IMR-90 (cell line): ENCODE measurements around the gene PTGES3. TPM values are rescaled to one million over a fixed set of nuclear protein-coding genes. Genes with fewer than 3 reads are reported as not detected.

Source experiments
- ATAC-seq: fragments of 200-7000 bp; cut with Tn5 transposase; 2 replicates; pipeline ENCODE4 v1.9.1; 2020; ENCODE audit warnings: low read depth, mild to moderate bottlenecking, moderate library complexity
- Bru-seq: library from RNA; stranded (reverse); fragments of 400-500 nt; gene quantifications from one replicate; lab custom pipeline; 2021; lab: Mats Ljungman, UMichigan
- BruChase-seq, 2 experiments: library from RNA; stranded (reverse); fragments of 400-500 nt; gene quantifications; one replicate each; lab custom pipeline; 2021; lab: Mats Ljungman, UMichigan
- BruUV-seq: library from RNA; stranded (reverse); fragments of 400-500 nt; replicated peaks from 2 replicates; lab custom pipeline; 2021; lab: Mats Ljungman, UMichigan
- CTCF ChIA-PET: fragments of 300-600 bp; formaldehyde crosslinking; extraction: SDS; loops from one replicate; lab custom pipeline; 2021; ENCODE audit warnings: antibody characterized with exemption; lab: Yijun Ruan, JAX
- POLR2A ChIA-PET: fragments of 300-600 bp; sonication (Branson Sonifier 250); formaldehyde crosslinking; loops from one replicate; lab custom pipeline; 2022; ENCODE audit warnings: antibody characterized with exemption; ENCODE audit not compliant: unreplicated experiment; lab: Charles Lee
- DNase-seq: peaks from one replicate; pipeline ENCODE4 v3.0.0; 2013
- H2AFZ ChIP-seq: replicated peaks from 2 replicates; pipeline ENCODE3; 2013; ENCODE audit warnings: low read length, mild to moderate bottlenecking; ENCODE audit not compliant: poor library complexity
- H2AK5ac ChIP-seq: 2 replicates; pipeline ENCODE4 v1.6.1; 2013; ENCODE audit warnings: low read depth, low read length, inconsistent platforms
- H2AK9ac ChIP-seq: replicated peaks from 2 replicates; pipeline ENCODE3; 2013; ENCODE audit warnings: mild to moderate bottlenecking, low read depth, low read length, moderate library complexity; ENCODE audit not compliant: poor library complexity
- H2BK120ac ChIP-seq: 2 replicates; pipeline ENCODE4 v1.6.1; 2013; ENCODE audit warnings: low read depth, low read length, inconsistent platforms
- H2BK15ac ChIP-seq: 3 replicates; pipeline ENCODE4 v1.6.1; 2013; ENCODE audit warnings: low read depth, low read length, inconsistent platforms
- H2BK20ac ChIP-seq: 2 replicates; pipeline ENCODE4 v1.6.1; 2013; ENCODE audit warnings: low read depth, mild to moderate bottlenecking, inconsistent platforms, low read length, moderate library complexity
- H2BK5ac ChIP-seq: 2 replicates; pipeline ENCODE4 v1.6.1; 2013; ENCODE audit warnings: mild to moderate bottlenecking, low read depth, low read length, inconsistent platforms; ENCODE audit not compliant: poor library complexity, severe bottlenecking
- H3K14ac ChIP-seq: replicated peaks from 2 replicates; pipeline ENCODE4 v1.6.1; 2013; ENCODE audit warnings: low read depth, low read length, inconsistent platforms
- H3K18ac ChIP-seq: 2 replicates; pipeline ENCODE4 v1.6.1; 2013; ENCODE audit warnings: low read depth, low read length, control low read depth
- H3K23ac ChIP-seq: 2 replicates; pipeline ENCODE4 v1.6.1; 2013; ENCODE audit warnings: low read depth, low read length, inconsistent platforms
- H3K27ac ChIP-seq: 2 replicates; pipeline ENCODE4 v1.5.1; 2013; ENCODE audit warnings: mild to moderate bottlenecking, control low read depth, low read length; ENCODE audit not compliant: insufficient read depth
- H3K27me3 ChIP-seq: 2 replicates; pipeline ENCODE4 v1.6.1; 2013; ENCODE audit warnings: low read length; ENCODE audit not compliant: control insufficient read depth, insufficient read depth
- H3K36me3 ChIP-seq: 2 replicates; pipeline ENCODE4 v1.6.1; 2013; ENCODE audit warnings: low read length, mixed read lengths; ENCODE audit not compliant: control insufficient read depth, insufficient read depth
- H3K4ac ChIP-seq: 2 replicates; pipeline ENCODE4 v1.6.1; 2013; ENCODE audit warnings: low read depth, low read length, inconsistent platforms
- H3K4me1 ChIP-seq: 2 replicates; pipeline ENCODE4 v1.6.1; 2013; ENCODE audit warnings: low read length, mixed read lengths; ENCODE audit not compliant: control insufficient read depth, insufficient read depth
- H3K4me2 ChIP-seq: 2 replicates; pipeline ENCODE4 v1.6.1; 2013; ENCODE audit warnings: low read depth, mild to moderate bottlenecking, control low read depth, low read length, moderate library complexity
- H3K4me3 ChIP-seq: 2 replicates; pipeline ENCODE4 v1.5.1; 2013; ENCODE audit warnings: low read depth, mild to moderate bottlenecking, control low read depth, low read length, moderate library complexity; ENCODE audit not compliant: insufficient read depth
- H3K56ac ChIP-seq: 2 replicates; pipeline ENCODE4 v1.6.1; 2013; ENCODE audit warnings: low read length, inconsistent platforms; ENCODE audit not compliant: insufficient read depth; ENCODE audit errors: extremely low read depth
- H3K79me1 ChIP-seq, 2 experiments: 2 replicates each; pipeline ENCODE4 v1.6.1; 2013; ENCODE audit warnings: low read length in 2 of 2, inconsistent platforms in 1 of 2, low read depth in 1 of 2
- H3K9ac ChIP-seq: 2 replicates; pipeline ENCODE4 v1.6.1; 2013; ENCODE audit warnings: low read depth, low read length, control low read depth
- H3K9me1 ChIP-seq: 2 replicates; pipeline ENCODE4 v1.6.1; 2013; ENCODE audit warnings: low read length, inconsistent platforms; ENCODE audit not compliant: insufficient read depth
- H3K9me3 ChIP-seq: 2 replicates; pipeline ENCODE4 v1.6.1; 2013; ENCODE audit warnings: low read length; ENCODE audit not compliant: control insufficient read depth, insufficient read depth
- H4K20me1 ChIP-seq: 2 replicates; pipeline ENCODE4 v1.6.1; 2013; ENCODE audit warnings: low read length, inconsistent platforms; ENCODE audit not compliant: insufficient read depth
- H4K5ac ChIP-seq: 2 replicates; pipeline ENCODE4 v1.6.1; 2013; ENCODE audit warnings: mild to moderate bottlenecking, low read depth, low read length, control low read depth
- H4K8ac ChIP-seq, 2 experiments: 2 replicates each; pipeline ENCODE4 v1.6.1; 2013; ENCODE audit warnings: low read depth in 2 of 2, low read length in 2 of 2, control low read depth in 1 of 2, inconsistent platforms in 1 of 2
- H4K91ac ChIP-seq: 2 replicates; pipeline ENCODE4 v1.6.1; 2013; ENCODE audit warnings: low read depth, low read length, inconsistent platforms; ENCODE audit not compliant: insufficient read depth
- BHLHE40 ChIP-seq: fragments of 150-350 bp; IDR thresholded peaks from 2 replicates; pipeline ENCODE4 v1.6.1; 2016; ENCODE audit warnings: mild to moderate bottlenecking, low read depth, low read length
- CEBPB ChIP-seq: IDR thresholded peaks from 2 replicates; pipeline ENCODE4 v1.6.1; 2012; ENCODE audit warnings: low read depth, low read length, improper control_type of control experiment
- CHD1 ChIP-seq: IDR thresholded peaks from 2 replicates; pipeline ENCODE4 v1.6.1; 2012; ENCODE audit warnings: low read depth, low read length, improper control_type of control experiment
- FOS ChIP-seq: fragments of 150-350 bp; IDR thresholded peaks from 2 replicates; pipeline ENCODE4 v1.6.1; 2016; ENCODE audit warnings: low read depth, low read length
- MAFK ChIP-seq: IDR thresholded peaks from 2 replicates; pipeline ENCODE4 v1.6.1; 2012; ENCODE audit warnings: low read depth, low read length, improper control_type of control experiment
- NFE2L2 ChIP-seq: fragments of 150-350 bp; IDR thresholded peaks from 2 replicates; pipeline ENCODE4 v1.6.1; 2016; ENCODE audit warnings: low read depth, mild to moderate bottlenecking, low read length
- RCOR1 ChIP-seq: IDR thresholded peaks from 2 replicates; pipeline ENCODE4 v1.6.1; 2012; ENCODE audit warnings: mild to moderate bottlenecking, low read length, improper control_type of control experiment; ENCODE audit not compliant: insufficient replicate concordance
- WGBS, 2 experiments: methylation state at CpG; one replicate each; pipeline versions ENCODE4 v1.1.5 to v1.1.7; 2013; ENCODE audit warnings: missing lambda C conversion rate in 2 of 2; ENCODE audit not compliant: insufficient read length in 1 of 2; ENCODE audit errors: extremely low coverage in 2 of 2; 5-methylcytosine and 5-hydroxymethylcytosine counted together
- dilution Hi-C: fragments of 300-500 bp; cut with HindIII; formaldehyde crosslinking; loops from one replicate; pipeline ENCODE4 v1.14.3; 2018; ENCODE audit warnings: low sequenced_read_pairs; ENCODE audit not compliant: unreplicated experiment
- in situ Hi-C: fragments of 300-500 bp; cut with MboI; formaldehyde crosslinking; loops from 3 replicates; pipeline ENCODE4 v1.14.3; 2019; ENCODE audit warnings: low sequenced_read_pairs, inconsistent platforms, mixed read lengths
- intact Hi-C: fragments of 100-400 bp; cut with micrococcal nuclease; formaldehyde crosslinking; loops from 2 replicates; pipeline ENCODE4 v1.10.0; 2022
- long read RNA-seq: library from polyadenylated mRNA; unstranded; transcript quantifications from one replicate; pipeline ENCODE4 v2.0.0, GENCODE V29; 2021; ENCODE audit not compliant: unreplicated experiment
- polyA plus RNA-seq, 3 experiments: library from polyadenylated mRNA; depleted of rRNA; stranded (reverse); fragments of >200 nt; gene quantifications; 2 replicates each; pipeline ENCODE4 v1.2.3, GENCODE V29; 2012; ENCODE audit warnings: low replicate concordance in 1 of 3
- total RNA-seq: library from RNA; depleted of rRNA; stranded (reverse); fragments of >200 nt; gene quantifications from 2 replicates; pipeline ENCODE4 v1.2.3, GENCODE V29; 2012; rRNA removed
- TF ChIP-seq, protein P1 (sequence below): conservative IDR thresholded peaks from 2 replicates; pipeline ENCODE4 v1.5.1; 2012; ENCODE audit warnings: mild to moderate bottlenecking, low read depth, low read length, improper control_type of control experiment
- TF ChIP-seq, protein P2 (sequence below): fragments of 150-350 bp; IDR thresholded peaks from 2 replicates; pipeline ENCODE4 v1.6.1; 2017; ENCODE audit warnings: mild to moderate bottlenecking, antibody characterized with exemption, low read length, low read depth

PTGES3 gene, protein sequence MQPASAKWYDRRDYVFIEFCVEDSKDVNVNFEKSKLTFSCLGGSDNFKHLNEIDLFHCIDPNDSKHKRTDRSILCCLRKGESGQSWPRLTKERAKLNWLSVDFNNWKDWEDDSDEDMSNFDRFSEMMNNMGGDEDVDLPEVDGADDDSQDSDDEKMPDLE
- total RNA-seq (42.7 and 101 TPM in 2 replicates), polyA plus RNA-seq (2012; rRNA removed) (70.4 and 73.2 TPM in 2 replicates), Bru-seq, nascent RNA (percentile 93 among the genes with signal in this experiment), BruChase-seq, experiment 1, labeled RNA remaining after a 6-hour chase (percentile 98 among the genes with signal in this experiment), BruChase-seq, experiment 2, labeled RNA remaining after a 2-hour chase (percentile 94 among the genes with signal in this experiment)
- polyA plus RNA-seq (2012; cell fraction: cytosol; rRNA removed): 24.6 and 33.9 TPM in 2 replicates
- polyA plus RNA-seq (2012; cell fraction: nucleus; rRNA removed; ENCODE audit: low replicate concordance): 13.9 and 18.5 TPM in 2 replicates
- long read RNA-seq, transcript PTGES3-201 (8 exons, 1,920 nt): major isoform, 278 of 313 reads
- long read RNA-seq, transcript PTGES3-202 (7 exons, 1,547 nt): minor isoform, 7 of 313 reads
- long read RNA-seq, transcript PTGES3-204 (7 exons, 1,017 nt): minor isoform, 8 of 313 reads
- long read RNA-seq, partial matches to known transcripts: 3 of 313 reads
- long read RNA-seq, other reads (novel, unspliced or antisense): 16 of 313 reads

DNA sequence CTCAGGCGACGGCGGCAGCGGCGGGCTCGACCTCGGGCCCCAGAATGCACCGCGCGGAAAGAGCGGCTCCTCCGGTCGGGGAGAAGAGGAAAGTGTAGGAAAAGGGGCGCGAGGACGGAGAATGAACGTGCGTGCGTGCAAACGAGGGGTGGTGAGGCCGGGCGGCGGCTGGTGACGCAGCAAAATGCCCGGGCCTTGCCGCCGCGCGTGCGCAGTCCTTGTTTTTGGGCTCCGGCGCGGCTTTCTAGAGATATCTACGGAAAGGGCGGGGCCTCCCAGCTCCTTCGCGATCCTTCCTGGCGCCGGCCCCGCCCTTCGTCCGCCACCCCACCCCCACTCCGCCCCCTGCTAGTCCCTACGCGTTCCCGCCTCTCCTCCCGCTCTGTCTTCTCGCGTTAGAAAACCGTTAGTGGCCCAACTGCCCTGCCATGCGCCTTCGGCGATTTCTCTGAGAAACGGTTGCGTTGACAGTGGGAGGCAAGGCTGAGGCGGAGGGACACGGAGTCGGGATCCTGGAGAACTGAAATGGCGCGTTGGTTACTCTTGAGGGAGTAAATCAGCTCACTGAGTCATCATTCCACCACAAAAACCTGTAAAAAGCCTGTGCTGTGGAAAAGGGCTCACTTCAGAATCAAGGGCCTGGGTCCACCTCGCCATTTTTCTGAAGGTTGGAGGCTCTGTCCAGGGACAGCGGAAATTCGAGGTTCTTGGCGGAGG, at the start of gene PTGES3:
Gene PTGES3, minus strand, starts transcription at position 156 of the 717 bp plus-strand sequence. CDS start 285 bp downstream, outside the sequence.
- DNase-seq (peak; percentile 96), ATAC-seq (peak; percentile 94)
- Histone ChIP-seq H3K79me1 (peaks cover 6 to 15% of the 10 kb centered on the region in 2 experiments; a peak in 3 of 4 replicates), H2BK120ac (peak within 1 kb of the TSS; percentile 66), H3K56ac (peak within 1 kb of the TSS; percentile 97), H3K4me3 (peak within 1 kb of the TSS; percentile 93), H3K9me1 (no peaks in the 10 kb centered on the region), H4K8ac (peak within 1 kb of the TSS; percentile 96 to 99), H3K27ac (peak within 1 kb of the TSS; percentile 99), H2AK5ac (peak within 1 kb of the TSS; percentile 95), H4K5ac (peak within 1 kb of the TSS; percentile 81), H3K14ac (peak within 1 kb of the TSS; percentile 96), H4K91ac (peak within 1 kb of the TSS; percentile 89), H2BK15ac (peak within 1 kb of the TSS; percentile 13; the same call in 1 of the 3 replicates), H2BK5ac (peak within 1 kb of the TSS; percentile 84), H3K4me2 (peak within 1 kb of the TSS; percentile 82), H2AK9ac (peak within 1 kb of the TSS; percentile 97), H3K9ac (peak within 1 kb of the TSS; percentile 98), H3K36me3 (no peaks in the 10 kb centered on the region; the same call in none of the 2 replicates), H2BK20ac (0 out of 2 replicates have a peak within 1 kb of the TSS, but pooled peaks have one; percentile 28), H3K9me3 (no peaks in the 10 kb centered on the region), H3K4me1 (peaks cover 6% of the 10 kb centered on the region), H3K4ac (peak within 1 kb of the TSS; percentile 92), H3K27me3 (no peaks in the 10 kb centered on the region), H3K23ac (peak within 1 kb of the TSS; percentile 99), H2AFZ (peak within 1 kb of the TSS; percentile 90), H3K18ac (peak within 1 kb of the TSS; percentile 59), H4K20me1 (peaks cover 39% of the 10 kb centered on the region)
- 1% methylated on average over 12 of the region's 64 CpGs; no CpG with 5 or more reads in 1 of the 2 experiments for WGBS, 2 experiments
- intact Hi-C loops: loop anchor here (1.0 kb wide), 2 partner anchors 37 to 51 kb away; partner anchors contain the start of gene NACA
- dilution Hi-C loops: no loop called here
- no TSS peak for BruUV-seq
- ChIA-PET POLR2A (interaction anchor here (0.6 to 1.3 kb wide), 9 partner anchors 11 to 345 kb away, joined by 3 to 8 read pairs (median 4); partner anchors contain the start of gene NACA), CTCF (interaction anchor here (2.2 kb wide), 1 partner anchor 52 kb away, joined by 7 read pairs; no protein-coding TSS in a partner anchor)
- in situ Hi-C loops: no loop called here
- TF ChIP-seq CEBPB (peak; percentile 27; the same call in 1 of the 2 replicates), MAFK (peak; percentile 58; the same call in 1 of the 2 replicates), NFE2L2 (peak; percentile 91), FOS (no peak), BHLHE40 (peak; percentile 68), RCOR1 (no peak), CHD1 (no peak)
- TF ChIP-seq, protein P1, sequence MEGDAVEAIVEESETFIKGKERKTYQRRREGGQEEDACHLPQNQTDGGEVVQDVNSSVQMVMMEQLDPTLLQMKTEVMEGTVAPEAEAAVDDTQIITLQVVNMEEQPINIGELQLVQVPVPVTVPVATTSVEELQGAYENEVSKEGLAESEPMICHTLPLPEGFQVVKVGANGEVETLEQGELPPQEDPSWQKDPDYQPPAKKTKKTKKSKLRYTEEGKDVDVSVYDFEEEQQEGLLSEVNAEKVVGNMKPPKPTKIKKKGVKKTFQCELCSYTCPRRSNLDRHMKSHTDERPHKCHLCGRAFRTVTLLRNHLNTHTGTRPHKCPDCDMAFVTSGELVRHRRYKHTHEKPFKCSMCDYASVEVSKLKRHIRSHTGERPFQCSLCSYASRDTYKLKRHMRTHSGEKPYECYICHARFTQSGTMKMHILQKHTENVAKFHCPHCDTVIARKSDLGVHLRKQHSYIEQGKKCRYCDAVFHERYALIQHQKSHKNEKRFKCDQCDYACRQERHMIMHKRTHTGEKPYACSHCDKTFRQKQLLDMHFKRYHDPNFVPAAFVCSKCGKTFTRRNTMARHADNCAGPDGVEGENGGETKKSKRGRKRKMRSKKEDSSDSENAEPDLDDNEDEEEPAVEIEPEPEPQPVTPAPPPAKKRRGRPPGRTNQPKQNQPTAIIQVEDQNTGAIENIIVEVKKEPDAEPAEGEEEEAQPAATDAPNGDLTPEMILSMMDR: no peak
- TF ChIP-seq, protein P2, sequence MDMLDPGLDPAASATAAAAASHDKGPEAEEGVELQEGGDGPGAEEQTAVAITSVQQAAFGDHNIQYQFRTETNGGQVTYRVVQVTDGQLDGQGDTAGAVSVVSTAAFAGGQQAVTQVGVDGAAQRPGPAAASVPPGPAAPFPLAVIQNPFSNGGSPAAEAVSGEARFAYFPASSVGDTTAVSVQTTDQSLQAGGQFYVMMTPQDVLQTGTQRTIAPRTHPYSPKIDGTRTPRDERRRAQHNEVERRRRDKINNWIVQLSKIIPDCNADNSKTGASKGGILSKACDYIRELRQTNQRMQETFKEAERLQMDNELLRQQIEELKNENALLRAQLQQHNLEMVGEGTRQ: 0 out of 2 replicates have a peak, but pooled peaks have one; percentile 32
